Measurements from ENCODE around the gene KIF21B.

DNA sequence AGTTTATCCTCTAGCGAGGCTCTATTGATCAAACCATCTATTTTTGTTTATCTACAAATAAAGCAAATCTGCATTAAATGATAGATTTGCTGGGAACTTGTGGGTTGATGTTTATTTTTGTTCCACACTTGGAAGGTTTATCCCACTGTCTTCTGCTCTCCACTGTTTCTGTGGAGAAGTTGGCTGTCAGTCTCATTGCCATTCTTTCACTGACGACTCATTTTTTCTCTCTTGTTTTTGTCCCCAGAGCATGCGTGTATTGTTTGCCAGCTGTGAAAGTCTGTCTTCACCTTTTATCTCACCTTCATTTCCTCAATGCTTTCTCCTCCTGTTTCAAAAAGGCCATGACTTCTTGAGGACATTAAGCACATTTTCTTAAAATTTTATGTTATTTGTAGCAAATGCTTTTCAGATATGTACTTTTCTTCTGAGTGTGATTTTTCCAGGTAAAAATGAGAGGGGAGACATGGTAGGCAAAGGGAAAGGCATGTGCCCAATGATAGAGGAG is 76.4 kb downstream of the KIF21B start:
- TF ChIP-seq, protein P1, sequence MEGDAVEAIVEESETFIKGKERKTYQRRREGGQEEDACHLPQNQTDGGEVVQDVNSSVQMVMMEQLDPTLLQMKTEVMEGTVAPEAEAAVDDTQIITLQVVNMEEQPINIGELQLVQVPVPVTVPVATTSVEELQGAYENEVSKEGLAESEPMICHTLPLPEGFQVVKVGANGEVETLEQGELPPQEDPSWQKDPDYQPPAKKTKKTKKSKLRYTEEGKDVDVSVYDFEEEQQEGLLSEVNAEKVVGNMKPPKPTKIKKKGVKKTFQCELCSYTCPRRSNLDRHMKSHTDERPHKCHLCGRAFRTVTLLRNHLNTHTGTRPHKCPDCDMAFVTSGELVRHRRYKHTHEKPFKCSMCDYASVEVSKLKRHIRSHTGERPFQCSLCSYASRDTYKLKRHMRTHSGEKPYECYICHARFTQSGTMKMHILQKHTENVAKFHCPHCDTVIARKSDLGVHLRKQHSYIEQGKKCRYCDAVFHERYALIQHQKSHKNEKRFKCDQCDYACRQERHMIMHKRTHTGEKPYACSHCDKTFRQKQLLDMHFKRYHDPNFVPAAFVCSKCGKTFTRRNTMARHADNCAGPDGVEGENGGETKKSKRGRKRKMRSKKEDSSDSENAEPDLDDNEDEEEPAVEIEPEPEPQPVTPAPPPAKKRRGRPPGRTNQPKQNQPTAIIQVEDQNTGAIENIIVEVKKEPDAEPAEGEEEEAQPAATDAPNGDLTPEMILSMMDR (IDR thresholded peaks at IDR 0.05), result no peak
- TF ChIP-seq POLR2A (IDR thresholded peaks at IDR 0.05) (no peak), EP300 (IDR thresholded peaks at IDR 0.05) (no peak)
